Lower leg skin (tissue), 3 donors: ENCODE data around the gene ZNF239.

ENCODE experiments used
- CTCF ChIP-seq, 3 donors: fragments of 450-650 bp; IDR thresholded peaks; one replicate each; pipeline ENCODE4 v1.5.1; 2016; ENCODE audit warnings: antibody characterized with exemption in 3 of 3, mild to moderate bottlenecking in 3 of 3, moderate library complexity in 2 of 3
- POLR2A ChIP-seq, 2 donors: fragments of 450-650 bp; IDR thresholded peaks; one replicate each; pipeline ENCODE4 v1.6.1; 2016 to 2017; ENCODE audit warnings: antibody characterized with exemption in 2 of 2, mild to moderate bottlenecking in 1 of 2, moderate library complexity in 1 of 2

GRCh38 chr10:43570971-43571370, 3.4 kb downstream of the ZNF239 start:
- TF ChIP-seq POLR2A (IDR thresholded peaks at IDR 0.05): no peak
- no peak for TF ChIP-seq CTCF (IDR thresholded peaks at IDR 0.05)
